GM18870 (cell line): ENCODE measurements around the gene ADAMTS7.
"Not testable (repeated sequence)": the region's sequence is repeated elsewhere in the genome, so short reads cannot be mapped to it uniquely, and the experiment has no call there.

Experiments
- ATAC-seq: cut with Tn5 transposase; IDR thresholded peaks from one replicate; pipeline ENCODE4 v1.9.1; 2021; ENCODE audit warnings: moderate library complexity; ENCODE audit not compliant: unreplicated experiment

The ADAMTS7 gene

DNA sequence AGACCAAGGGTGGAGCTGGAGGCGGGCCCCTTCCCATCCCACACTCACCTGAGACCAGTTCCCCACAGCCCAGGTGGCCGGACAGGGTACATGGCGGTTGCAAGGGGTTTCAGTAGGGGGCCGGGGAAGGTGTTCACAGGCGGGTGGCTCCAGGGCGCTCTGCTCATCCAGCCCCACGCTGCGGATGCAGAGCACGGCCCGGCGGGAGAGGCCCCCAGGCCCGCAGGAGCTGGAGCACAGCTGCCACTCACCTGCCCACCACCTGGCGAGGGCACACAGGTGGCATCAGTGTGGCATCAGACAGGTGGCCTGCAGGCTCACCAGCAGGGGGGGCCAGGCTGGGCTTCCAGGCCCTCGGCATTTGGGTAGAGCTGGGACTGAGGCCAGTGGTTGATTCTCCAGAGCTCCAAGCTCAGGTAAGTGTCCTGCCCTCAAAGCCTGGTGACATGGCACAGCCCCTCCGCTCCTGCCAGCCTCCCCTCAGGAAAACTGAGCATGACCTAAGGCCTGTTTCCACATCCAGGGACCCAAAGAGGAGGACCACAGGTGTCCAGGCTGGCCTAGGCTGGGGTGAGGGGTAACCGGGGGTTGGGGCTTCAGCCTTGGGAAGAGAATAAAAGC lies 43.8 kb downstream of the ADAMTS7 start:
- no peak for ATAC-seq

DNA sequence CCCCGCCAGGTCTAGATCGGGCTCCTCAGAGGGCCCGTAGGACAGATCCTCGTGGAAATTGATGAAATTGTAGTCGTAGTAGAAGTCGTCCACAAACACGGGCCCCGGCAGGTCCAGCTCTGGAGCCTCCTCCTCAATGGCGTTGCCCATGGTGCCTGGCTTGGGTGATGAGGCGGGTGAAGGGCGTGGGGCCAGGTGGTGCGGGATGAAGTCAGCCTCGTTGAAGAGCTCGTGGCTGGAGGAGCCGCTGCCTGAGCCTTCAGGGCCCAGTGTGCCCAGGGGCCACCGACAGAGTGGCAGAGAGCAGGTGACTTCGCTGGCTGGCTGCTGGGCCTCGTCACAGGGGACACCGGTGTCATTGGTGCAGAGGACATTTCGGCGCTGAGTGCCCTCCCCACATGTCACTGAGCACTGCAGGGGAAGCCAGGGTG lies 44.6 kb downstream of the ADAMTS7 start:
- ATAC-seq: not testable (repeated sequence)

DNA sequence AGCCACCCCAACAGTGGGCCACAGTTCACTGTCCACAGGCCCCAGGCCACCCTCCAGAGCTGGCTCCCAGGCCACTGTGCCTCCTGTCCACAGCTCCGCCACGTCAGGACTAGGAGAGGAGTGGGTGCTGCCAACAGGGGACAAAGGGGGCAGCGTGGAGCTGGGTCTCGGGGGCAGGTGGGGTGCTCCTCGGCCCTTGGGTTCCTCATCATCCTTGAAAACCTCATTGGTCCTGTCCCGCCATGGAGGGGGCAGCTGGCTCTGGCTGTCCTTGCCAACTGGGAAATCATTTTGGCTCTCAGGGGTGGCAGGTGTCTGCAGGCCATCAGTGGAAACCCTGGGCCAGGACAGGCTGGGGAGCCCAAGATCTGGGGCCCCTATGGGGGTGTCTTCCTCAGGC lies 45.2 kb downstream of the ADAMTS7 start:
- ATAC-seq: no peak

DNA sequence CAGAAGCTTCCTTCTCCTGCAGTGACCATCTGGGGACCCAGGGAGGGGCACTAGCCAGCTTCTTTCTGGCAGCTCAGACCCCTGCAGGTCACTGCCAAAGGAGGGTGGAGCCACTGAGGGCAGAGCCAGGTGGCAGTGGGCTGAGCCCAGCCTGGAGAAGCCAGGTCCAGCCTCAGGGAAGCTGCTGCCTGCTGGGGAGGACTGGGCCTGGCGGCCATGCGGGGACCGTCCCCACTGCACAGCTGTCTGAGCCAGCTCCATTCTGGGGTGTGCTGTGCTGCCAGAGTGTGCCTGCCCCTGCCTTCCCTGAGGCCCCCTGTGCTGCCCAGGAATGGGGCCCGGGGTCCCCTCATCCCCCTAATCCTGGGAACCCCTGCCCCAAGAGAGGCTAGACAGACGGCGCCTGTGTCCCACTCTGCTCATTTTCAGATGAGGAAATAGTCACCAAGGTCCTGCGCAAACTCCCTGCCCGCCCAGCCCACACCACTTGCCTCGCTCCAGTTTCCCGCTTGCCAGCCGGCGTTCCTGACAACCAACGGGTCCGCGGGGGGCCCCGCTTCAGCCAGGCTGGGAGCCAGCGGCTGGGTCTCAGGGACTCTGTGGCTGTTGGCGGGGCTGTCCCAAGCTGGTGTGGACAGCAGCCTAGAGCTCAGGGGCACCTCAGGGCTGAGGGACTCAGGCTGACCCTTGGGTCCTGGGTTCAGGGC lies 46.0 kb downstream of the ADAMTS7 start:
- ATAC-seq: not testable (repeated sequence)

DNA sequence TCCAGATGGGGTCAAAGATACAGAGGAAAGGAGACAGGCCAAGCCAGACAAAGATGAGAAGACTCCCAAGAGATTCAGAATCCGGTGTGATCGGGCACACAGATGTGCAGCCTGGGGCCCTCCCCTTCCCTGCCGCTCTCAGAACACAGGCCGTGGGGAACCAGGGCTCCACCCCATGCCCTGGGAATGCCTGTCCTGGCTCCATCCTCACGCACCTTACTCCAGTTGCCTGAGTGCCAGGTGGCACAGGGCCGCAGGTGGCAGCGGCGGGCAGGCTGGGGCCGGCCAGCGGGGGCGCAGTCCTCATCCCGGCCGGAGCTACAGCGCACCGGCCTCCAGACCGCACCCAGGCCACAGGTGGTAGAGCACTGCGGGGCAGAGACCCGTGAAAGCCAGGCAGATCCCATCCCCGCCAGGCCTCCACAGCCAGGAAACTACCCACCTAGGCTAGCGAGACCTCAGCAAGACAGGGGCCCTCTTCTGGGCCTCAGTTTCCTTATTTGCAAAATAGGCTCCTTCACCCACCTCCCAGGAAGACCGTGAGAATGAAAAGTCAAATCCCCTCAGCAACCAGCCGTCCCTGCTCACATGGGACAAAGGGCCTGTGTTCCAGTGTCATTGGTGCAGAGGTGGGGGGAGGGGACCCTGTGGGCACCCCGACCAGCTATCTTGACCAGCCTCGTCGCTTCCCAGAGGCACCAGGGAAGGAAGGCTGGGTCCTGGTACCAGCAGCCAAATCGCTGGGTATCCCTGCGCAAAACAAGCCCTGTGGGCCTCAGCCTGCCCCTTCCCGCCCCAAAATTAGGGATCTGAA lies 46.7 kb downstream of the ADAMTS7 start:
- not testable (repeated sequence) for ATAC-seq

DNA sequence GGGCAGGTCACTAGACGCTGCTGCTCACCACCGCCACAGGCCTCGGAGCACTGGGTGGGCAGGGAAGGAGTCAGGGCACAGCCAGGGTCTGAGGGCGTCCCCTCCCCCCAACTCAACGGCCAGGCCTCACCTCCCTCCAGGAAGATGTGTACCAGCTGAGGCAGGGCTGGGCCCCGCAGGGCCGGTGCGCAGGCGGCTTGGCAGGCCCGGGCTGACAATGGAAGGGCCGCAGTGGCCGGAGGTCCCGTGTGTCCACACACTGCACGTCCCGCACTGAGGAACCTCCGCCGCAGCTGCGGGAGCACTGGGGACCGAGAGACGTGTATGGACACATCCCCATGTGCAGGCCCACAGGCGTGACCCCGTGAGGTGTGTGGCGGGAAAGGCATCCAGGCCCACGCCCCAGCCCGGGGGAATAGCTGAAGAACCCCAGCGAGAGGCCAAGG lies 47.4 kb downstream of the ADAMTS7 start:
- no peak for ATAC-seq

DNA sequence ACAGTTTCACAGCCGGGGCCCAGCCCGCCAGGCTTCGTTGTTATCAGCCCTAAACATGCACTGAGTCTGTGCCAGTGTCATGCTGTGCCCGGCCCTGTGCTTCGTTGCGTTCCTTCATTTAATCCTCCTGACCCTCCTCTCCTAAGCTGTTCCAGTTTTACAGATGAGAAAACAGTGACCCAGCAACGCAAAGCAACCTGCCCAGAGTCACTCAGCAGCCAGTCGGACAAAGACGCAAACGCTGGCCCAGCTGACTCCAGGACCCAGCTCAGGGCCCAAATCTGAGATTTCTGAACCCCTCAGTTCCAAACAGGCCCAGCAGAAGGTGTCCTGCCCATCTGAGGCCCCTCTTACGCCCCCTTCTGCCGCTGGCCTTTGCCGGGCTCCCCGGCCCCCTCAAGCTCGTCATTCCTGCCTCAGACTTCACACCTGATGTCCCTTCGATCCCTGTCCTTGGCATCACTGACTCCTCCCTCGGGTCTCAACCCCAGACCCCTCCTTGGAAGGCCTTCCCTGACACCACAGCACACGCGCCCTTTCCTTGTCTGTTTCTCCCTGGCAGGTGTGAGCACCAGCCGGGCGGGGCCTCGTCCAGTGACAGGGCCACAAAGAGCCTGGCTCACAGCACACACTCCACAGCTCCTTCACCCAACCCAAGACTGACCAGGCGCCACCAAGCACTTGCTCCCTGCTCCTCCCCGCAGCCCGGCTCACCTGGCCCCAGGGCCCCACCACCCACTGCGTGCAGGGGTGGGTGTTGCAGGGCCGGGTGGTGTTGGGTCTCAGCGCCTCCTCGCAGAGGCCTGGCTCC lies 48.1 kb downstream of the ADAMTS7 start:
- no peak for ATAC-seq

DNA sequence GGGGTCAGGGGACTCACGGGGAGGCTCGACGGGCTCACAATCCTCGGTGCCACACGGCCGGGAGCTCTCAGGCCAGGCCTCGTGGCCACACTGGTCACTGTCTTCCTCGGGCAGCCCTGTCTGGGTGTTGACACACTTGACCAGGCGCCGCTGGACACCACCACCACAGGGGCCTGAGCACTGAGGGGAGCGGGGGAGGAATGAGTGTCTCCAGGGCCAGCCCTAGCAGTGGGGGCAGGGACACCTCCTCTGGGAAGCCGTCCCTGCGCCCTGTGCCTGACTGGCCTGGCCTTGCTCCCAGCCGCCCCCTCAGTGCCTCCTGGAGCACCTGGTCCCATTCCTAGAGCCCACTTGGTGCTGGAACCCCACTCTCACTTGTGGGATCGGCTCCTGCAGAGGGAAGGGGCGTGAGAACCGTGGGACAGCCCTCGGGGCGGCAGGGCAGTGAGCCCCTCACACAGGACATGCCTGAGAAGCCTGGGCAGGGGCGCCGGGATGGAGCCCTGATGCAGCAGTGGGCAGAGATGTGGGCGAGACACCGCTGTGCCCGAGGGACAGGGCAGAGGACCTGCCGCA lies 48.8 kb downstream of the ADAMTS7 start:
- not testable (repeated sequence) for ATAC-seq

DNA sequence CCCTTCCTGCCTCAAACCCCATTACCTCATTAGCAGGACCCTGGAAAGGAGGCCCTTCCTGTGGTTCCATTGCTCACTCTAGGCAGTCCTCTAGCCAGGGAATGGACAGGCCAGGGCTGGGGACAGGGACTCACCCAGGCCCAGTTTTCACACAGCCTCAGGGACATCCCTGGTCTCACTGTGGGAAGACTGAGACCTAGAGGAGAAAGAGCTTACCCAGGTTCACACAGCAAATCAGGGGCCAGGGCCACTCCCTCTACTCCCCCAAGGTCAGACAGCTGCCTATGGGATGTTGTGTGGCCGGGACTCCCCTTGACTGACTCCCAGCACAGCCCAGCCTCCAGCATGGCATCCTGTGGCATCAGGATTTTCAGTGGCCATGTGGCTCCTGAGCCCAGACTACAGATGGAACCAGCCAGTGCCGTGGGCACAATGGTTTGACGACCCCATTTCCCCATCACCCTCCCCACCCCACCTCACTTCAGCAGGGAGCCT lies 49.3 kb downstream of the ADAMTS7 start:
- ATAC-seq: no peak

DNA sequence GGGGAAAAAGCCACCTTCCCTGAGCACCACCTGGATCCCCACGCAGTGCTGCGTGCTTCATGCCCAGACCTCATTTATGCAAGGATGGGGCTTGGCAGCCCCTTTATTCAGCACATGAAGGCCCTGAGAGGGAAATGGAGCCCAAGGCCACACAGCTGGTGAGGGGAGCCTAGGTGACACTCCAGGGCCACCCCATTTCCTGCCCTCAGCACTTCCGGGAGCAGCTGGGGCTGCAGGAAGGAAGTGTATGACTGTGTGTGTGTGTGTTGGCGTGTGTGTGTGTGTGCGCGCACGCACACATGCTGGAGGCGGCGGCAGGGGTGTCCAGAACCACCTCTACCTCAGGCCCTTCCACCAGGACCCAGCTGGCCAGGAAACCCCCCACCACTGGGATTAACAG lies 49.8 kb downstream of the ADAMTS7 start:
- ATAC-seq: not testable (repeated sequence)

DNA sequence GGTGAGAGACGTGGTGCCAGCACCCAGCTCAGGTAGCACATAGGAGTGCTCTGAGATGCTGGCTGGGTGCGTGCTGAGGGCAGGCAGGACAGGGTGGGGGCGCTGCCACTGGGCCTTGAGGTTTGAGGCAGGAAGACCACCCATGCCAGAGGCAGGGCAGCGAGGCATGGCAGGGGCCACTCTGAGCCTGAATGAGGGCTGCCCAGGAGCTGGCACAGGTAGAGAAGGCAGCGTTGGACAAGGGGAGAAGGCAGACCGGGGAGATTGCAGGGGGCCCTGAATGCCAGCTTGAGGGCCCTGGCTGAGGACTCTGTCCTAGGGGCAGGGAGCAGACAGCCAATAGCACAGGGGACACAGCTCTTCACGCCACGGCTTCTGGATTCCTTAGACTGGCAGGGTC lies 50.2 kb downstream of the ADAMTS7 start:
- no peak for ATAC-seq

DNA sequence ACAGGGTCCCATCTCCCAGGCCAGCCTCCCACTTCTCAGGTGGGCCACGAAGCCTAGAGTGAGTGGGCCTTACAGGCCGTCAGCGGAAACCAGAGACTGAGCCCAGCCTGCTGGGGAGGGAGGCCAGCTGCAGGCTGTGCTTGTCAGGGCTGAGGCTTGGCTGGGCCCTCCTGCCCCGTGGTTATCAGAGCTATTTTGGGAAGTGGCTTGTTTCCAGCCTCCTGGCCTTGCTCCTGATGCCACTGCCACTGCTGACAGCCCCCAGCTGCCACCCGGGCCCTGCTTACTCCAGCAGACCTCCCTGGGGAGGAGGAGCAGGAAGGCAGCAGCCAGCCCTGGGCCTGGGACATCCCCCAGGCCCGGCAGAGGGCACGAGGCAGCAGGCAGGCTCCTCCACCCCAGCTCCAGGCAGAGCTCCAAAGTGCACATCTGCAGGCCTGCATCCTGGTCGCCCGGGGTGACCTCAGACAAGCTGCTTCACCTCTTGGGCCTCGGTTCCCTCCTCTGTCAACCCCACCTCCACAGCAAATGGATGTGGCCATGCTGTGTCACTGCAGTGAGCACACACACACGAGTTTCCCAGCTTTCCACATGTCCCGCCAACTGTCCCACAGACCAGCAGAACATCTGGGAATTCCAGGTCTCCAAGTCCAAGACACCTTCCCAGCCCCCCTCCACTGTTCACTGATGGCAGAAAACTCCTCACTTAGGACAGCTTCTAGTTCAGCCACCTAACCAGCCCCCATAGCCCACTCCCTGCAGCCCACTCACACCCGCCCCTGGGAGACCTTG lies 51.0 kb downstream of the ADAMTS7 start:
- ATAC-seq: not testable (repeated sequence)

DNA sequence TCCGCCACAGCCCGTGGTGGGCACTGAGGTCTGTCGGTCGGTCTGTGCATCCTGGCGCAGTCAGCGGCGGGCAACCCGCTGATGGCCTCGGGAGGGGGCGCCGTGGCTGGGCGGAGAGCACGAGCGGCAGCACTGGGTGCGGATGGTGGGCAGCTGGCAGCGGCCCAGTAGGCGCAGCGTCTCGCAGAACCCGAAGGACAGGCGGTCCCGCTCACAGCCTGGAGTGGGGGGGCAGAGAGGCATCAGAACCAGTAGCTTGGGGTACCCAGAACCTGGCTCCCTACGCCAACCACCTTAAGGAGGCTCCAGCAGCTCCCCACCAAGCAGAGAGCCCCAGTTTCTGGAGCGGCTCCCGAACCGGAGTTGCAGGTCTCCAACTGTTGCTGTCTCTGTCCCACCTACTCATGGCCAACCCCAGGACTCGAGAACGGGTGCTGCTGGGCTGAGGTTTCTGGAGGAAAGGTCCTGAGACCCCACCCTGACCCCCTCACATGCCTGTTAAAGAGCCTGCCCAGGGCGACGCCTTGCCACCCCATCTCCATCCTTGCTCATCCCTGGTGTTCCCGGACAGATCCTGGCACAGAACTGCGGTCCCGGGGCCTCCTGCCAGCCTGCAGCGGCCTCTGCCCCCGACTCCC lies 51.8 kb downstream of the ADAMTS7 start:
- ATAC-seq: not testable (repeated sequence)

DNA sequence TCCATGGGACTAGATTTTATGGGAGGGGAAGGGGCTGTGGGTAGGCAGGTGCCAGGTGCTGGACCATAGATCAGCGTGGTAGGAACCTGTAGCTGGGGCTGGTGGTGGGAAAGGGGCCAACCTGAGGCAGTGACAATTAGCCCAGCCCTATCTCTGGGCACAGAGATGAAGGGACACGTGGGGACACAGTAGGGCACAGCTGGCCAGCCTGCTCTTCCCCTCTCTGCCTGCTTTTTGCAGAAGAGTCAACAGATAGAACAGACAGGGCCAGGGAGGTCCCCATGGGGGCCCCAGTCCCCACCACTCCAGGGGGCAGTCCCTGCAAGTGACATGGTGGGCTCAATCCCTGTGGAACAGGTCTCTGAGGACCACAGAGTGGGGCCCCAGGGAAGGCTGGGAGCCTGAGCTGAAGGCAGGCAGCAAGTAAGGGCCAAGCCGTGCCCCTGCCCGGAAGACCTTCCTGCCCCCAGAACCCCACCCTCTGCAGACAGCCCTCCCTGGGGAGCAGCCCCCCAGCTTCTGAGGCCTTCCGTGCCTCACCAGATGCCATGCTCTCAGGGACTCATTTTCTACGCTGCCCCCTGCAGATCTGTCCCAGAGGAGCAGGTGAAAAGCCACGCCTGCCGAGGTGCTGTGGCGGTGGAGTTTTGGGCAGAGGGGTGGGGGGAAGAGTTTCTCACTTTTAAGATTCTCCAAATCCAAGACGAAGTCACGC lies 52.6 kb downstream of the ADAMTS7 start:
- not testable (repeated sequence) for ATAC-seq

DNA sequence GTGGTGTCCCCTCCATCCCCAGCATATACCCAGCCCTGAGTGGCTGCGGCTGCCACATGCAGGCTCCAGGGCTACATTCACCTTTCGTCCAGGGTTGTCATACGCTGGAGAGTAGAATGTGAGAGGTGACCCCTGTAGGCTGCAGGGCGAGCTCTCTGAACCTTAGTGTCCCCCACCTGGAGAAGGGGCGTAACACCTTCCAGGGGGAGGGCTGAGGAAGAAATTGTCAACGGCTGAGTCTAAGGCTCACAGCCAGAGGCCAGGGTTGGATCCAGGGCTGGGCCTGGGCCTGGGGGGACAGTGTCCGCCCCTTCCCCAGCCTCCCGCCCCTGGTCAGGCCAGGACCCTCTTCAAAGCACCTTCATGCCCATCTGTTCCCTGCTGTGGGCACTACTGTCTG lies 53.2 kb downstream of the ADAMTS7 start:
- not testable (repeated sequence) for ATAC-seq

DNA sequence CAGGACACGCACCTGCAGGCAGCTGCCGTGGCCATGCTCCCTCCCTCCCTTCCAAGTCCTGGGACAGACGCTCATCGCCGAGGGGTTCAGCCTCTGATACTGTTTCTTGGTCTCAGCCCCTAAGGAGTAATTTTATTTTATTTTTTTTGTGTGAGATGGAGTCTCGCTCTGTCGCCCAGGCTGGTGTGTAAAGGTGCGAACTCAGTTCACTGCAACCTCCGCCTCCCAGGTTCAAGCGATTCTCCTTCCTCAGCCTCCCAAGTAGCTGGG lies 53.7 kb downstream of the ADAMTS7 start:
- no peak for ATAC-seq

DNA sequence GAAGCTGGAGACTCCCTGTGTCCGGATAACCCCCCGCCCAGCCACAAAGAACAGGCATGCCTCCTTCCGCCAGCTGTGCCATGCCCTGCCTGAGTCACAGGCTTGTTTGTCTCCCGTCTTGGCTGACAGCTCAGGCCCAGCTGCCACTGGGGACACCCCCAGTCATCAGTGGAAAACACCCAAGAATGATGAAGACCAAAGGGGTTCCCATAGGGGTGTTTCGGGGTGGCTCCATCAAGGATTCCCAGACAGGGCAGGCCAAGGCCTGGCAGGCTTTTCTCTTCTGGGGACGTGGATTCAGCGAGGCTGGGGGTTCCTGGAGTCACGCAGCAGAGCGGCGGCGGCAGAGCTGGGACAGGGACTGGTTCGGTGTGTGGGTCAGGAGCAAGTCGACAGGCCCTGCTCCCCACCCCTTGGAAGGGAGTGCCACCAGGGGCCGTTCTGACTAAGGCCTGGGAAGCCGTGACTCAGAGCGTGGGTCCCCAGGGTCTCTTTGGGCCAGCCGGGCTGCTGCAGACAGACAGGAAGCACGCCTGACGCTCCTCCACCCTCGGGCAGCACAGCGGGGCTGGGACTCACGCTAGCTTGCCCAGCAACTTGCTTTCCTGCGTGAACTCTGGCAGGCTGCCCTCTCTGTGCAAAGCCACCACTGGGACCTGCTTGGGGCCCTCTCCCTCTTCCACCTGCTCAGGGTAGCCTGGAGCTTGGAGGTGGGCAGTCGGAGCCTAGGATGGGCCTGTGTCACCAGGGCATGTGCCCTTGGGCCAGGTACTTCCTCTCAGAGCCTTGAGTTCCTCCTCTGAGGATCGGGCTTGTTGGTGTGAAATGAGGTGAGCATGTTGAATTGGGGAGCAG lies 54.3 kb downstream of the ADAMTS7 start:
- peak; percentile 50 for ATAC-seq
